ENCODE measurements around the gene BPHL. TPM values are rescaled to one million over a fixed set of nuclear protein-coding genes. Genes with fewer than 3 reads are reported as not detected.

Gene BPHL
- polyA plus RNA-seq, 1 of the 3 experiments (the other 2 are of a cell fraction), result 21.7 TPM

- Histone ChIP-seq H4K20me1 (ENCODE audit: insufficient read depth) (no peaks in the 10 kb centered on the region), H3K79me2 (ENCODE audit: insufficient read depth) (no peaks in the 10 kb centered on the region), H3K9me2 (no peaks in the 10 kb centered on the region), H2AFZ (ENCODE audit: low read depth) (no peak overlapping the region), H3K27ac (ENCODE audit: low read depth in 2 of 2, low read length in 1 of 2) (no peak overlapping the region), H3F3A (replicated peaks; ENCODE audit: insufficient read depth) (peaks cover 6% of the 10 kb centered on the region), H3K9me3 (no peaks in the 10 kb centered on the region), H3K4me2 (no peak overlapping the region), H3K4me3 (ENCODE audit: low read depth in 2 of 2, low read length in 1 of 2) (no peak overlapping the region), H3K27me3 (ENCODE audit: insufficient read depth) (no peaks in the 10 kb centered on the region), H3K9ac (no peak overlapping the region), H3K36me3 (replicated peaks in 1 of 2; ENCODE audit: control insufficient read depth in 1 of 2, insufficient read depth in 2 of 2, low read length in 1 of 2) (peaks cover 30 to 35% of the 10 kb centered on the region in 2 experiments), H3K4me1 (ENCODE audit: control insufficient read depth in 1 of 2, insufficient read depth in 2 of 2, low read depth in 1 of 2, low read length in 1 of 2) (no peaks in the 10 kb centered on the region)
- 93% methylated on average over 9 of the region's 9 CpGs for WGBS (ENCODE audit: low lambda C conversion rate)
- DNase-seq, result no peak
- CTCF ChIA-PET, result interaction anchor here (1.2 kb wide), 1 partner anchor 118 kb away, joined by 4 read pairs; no protein-coding TSS in a partner anchor
- POLR2A ChIA-PET, result no interaction called here
- TF ChIP-seq IRF3 (IDR thresholded peaks at IDR 0.05; ENCODE audit: low read depth, low read length) (no peak), ZBTB33 (IDR thresholded peaks at IDR 0.05; ENCODE audit: borderline replicate concordance, low read depth) (no peak), TAF1 (IDR thresholded peaks at IDR 0.05; ENCODE audit: borderline replicate concordance, low read depth, low read length) (no peak), RFX5 (IDR thresholded peaks at IDR 0.05; ENCODE audit: low read length) (no peak), NFIC (IDR thresholded peaks at IDR 0.05; ENCODE audit: borderline replicate concordance) (no peak), NRF1 (IDR thresholded peaks at IDR 0.05; ENCODE audit: low read depth, low read length) (no peak), GABPA (IDR thresholded peaks at IDR 0.05; ENCODE audit: low read depth) (no peak), MXI1 (IDR thresholded peaks at IDR 0.05; ENCODE audit: low read depth, low read length) (no peak), EZH2phosphoT487 (IDR thresholded peaks at IDR 0.05; ENCODE audit: borderline replicate concordance, low read depth) (no peak), MEF2A (IDR thresholded peaks at IDR 0.05; ENCODE audit: borderline replicate concordance, low read depth) (no peak), JUND (IDR thresholded peaks at IDR 0.05) (no peak), FOXM1 (IDR thresholded peaks at IDR 0.05; ENCODE audit: low read depth) (no peak), TEAD4 (IDR thresholded peaks at IDR 0.05; ENCODE audit: borderline replicate concordance, insufficient read depth) (no peak), USF2 (IDR thresholded peaks at IDR 0.05; ENCODE audit: borderline replicate concordance, low read depth, low read length) (no peak), RCOR1 (IDR thresholded peaks at IDR 0.05; ENCODE audit: low read length) (no peak), USF1 (IDR thresholded peaks at IDR 0.05; ENCODE audit: borderline replicate concordance, low read depth) (no peak), EP300 (IDR thresholded peaks at IDR 0.05; ENCODE audit: borderline replicate concordance in 1 of 2, low read depth in 1 of 2, low read length in 1 of 2) (no peak), POLR2AphosphoS5 (IDR thresholded peaks at IDR 0.05; ENCODE audit: low read depth, low read length) (no peak)
- TF ChIP-seq, protein P1, sequence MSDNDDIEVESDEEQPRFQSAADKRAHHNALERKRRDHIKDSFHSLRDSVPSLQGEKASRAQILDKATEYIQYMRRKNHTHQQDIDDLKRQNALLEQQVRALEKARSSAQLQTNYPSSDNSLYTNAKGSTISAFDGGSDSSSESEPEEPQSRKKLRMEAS (IDR thresholded peaks at IDR 0.05; ENCODE audit: low read depth), result no peak
These were observed 15.0 kb downstream of the BPHL start for GRCh38 chr6:3133515-3133914.

All from SK-N-SH (cell line).